HG02885 (cell line): ENCODE results near the gene KLRF2.

Source experiments
- ATAC-seq: cut with Tn5 transposase; IDR thresholded peaks from one replicate; pipeline ENCODE4 v1.9.1; 2021; ENCODE audit warnings: mild to moderate bottlenecking; ENCODE audit not compliant: unreplicated experiment, poor library complexity

KLRF2 gene

GRCh38 chr12:9933958-9934357 is 52.7 kb downstream of the KLRF2 start:
- no peak for ATAC-seq

- no peak for ATAC-seq
Measured at GRCh38 chr12:9935026-9935425, 53.7 kb downstream of the KLRF2 start.

GRCh38 chr12:9936591-9936990 is 55.3 kb downstream of the KLRF2 start:
- no peak for ATAC-seq

- ATAC-seq = no peak
Measured at GRCh38 chr12:9940375-9940774, 59.1 kb downstream of the KLRF2 start.

- no peak for ATAC-seq
Measured at GRCh38 chr12:9941838-9942237, 60.5 kb downstream of the KLRF2 start.

- ATAC-seq = no peak
Measured at GRCh38 chr12:9943240-9943639, 62.0 kb downstream of the KLRF2 start.

GRCh38 chr12:9944391-9944790 is 63.1 kb downstream of the KLRF2 start:
- no peak for ATAC-seq
